ENCODE results near the gene FBP2. TPM values are rescaled to one million over a fixed set of nuclear protein-coding genes. Genes with fewer than 3 reads are reported as not detected.

The FBP2 gene
- polyA plus RNA-seq, 1 experiment = not detected

- Histone ChIP-seq H3K27me3 (ENCODE audit: control insufficient read depth, insufficient read depth, low read length) (no peaks in the 10 kb centered on the region), H3K9me3 (ENCODE audit: control insufficient read depth, insufficient read depth, low read length) (no peaks in the 10 kb centered on the region), H3K27ac (ENCODE audit: low read depth, low read length) (no peak overlapping the region), H3K4me3 (ENCODE audit: low read depth, low read length) (no peak overlapping the region)
- CTCF ChIA-PET = no interaction called here
- no peak for DNase-seq (ENCODE audit: low read depth, low spot score)
- POLR2A ChIA-PET = no interaction called here
- TF ChIP-seq CTCF (IDR thresholded peaks at IDR 0.05; ENCODE audit: low read depth, low read length) = no peak
Measured at GRCh38 chr9:94577571-94577970, 16.1 kb downstream of the FBP2 start.

- ChIA-PET POLR2A (no interaction called here), CTCF (no interaction called here)
- TF ChIP-seq CTCF (IDR thresholded peaks at IDR 0.05; ENCODE audit: low read depth, low read length) = no peak
- H3K4me3 ChIP-seq (ENCODE audit: low read depth, low read length) = no peak overlapping the region
- no peaks in the 10 kb centered on the region for H3K9me3 ChIP-seq (ENCODE audit: control insufficient read depth, insufficient read depth, low read length)
- H3K27me3 ChIP-seq (ENCODE audit: control insufficient read depth, insufficient read depth, low read length) = no peaks in the 10 kb centered on the region
- H3K27ac ChIP-seq (ENCODE audit: low read depth, low read length) = no peak overlapping the region
- no peak for DNase-seq (ENCODE audit: low read depth, low spot score)
Measured at GRCh38 chr9:94577036-94577435, 16.6 kb downstream of the FBP2 start.

GRCh38 chr9:94576131-94576530 lies 17.5 kb downstream of the FBP2 start:
- H3K9me3 ChIP-seq (ENCODE audit: control insufficient read depth, insufficient read depth, low read length) = no peaks in the 10 kb centered on the region
- H3K27me3 ChIP-seq (ENCODE audit: control insufficient read depth, insufficient read depth, low read length) = no peaks in the 10 kb centered on the region
- no peak for TF ChIP-seq CTCF (IDR thresholded peaks at IDR 0.05; ENCODE audit: low read depth, low read length)
- ChIA-PET CTCF (no interaction called here), POLR2A (no interaction called here)
- H3K4me3 ChIP-seq (ENCODE audit: low read depth, low read length) = no peak overlapping the region
- no peak for DNase-seq (ENCODE audit: low read depth, low spot score)
- H3K27ac ChIP-seq (ENCODE audit: low read depth, low read length) = no peak overlapping the region

- Histone ChIP-seq H3K27me3 (ENCODE audit: control insufficient read depth, insufficient read depth, low read length) (no peaks in the 10 kb centered on the region), H3K9me3 (ENCODE audit: control insufficient read depth, insufficient read depth, low read length) (no peaks in the 10 kb centered on the region), H3K4me3 (ENCODE audit: low read depth, low read length) (no peak overlapping the region), H3K27ac (ENCODE audit: low read depth, low read length) (no peak overlapping the region)
- no peak for TF ChIP-seq CTCF (IDR thresholded peaks at IDR 0.05; ENCODE audit: low read depth, low read length)
- CTCF ChIA-PET = no interaction called here
- POLR2A ChIA-PET = no interaction called here
- DNase-seq (ENCODE audit: low read depth, low spot score) = no peak
Measured at GRCh38 chr9:94568972-94569712, 24.5 kb downstream of the FBP2 start.

GRCh38 chr9:94568250-94568889 lies 25.3 kb downstream of the FBP2 start:
- Histone ChIP-seq H3K9me3 (ENCODE audit: control insufficient read depth, insufficient read depth, low read length) (no peaks in the 10 kb centered on the region), H3K4me3 (ENCODE audit: low read depth, low read length) (no peak overlapping the region), H3K27me3 (ENCODE audit: control insufficient read depth, insufficient read depth, low read length) (no peaks in the 10 kb centered on the region), H3K27ac (ENCODE audit: low read depth, low read length) (no peak overlapping the region)
- TF ChIP-seq CTCF (IDR thresholded peaks at IDR 0.05; ENCODE audit: low read depth, low read length) = no peak
- DNase-seq (ENCODE audit: low read depth, low spot score) = no peak
- CTCF ChIA-PET = no interaction called here
- POLR2A ChIA-PET = no interaction called here

Data from AG04450 (cell line).